ENCODE measurements around the gene ZNF618. TPM values are rescaled to one million over a fixed set of nuclear protein-coding genes. Genes with fewer than 3 reads are reported as not detected.

Gene ZNF618
- total RNA-seq, 1 experiment from 2014 or later: 1.8 TPM

GRCh38 chr9:113998525-113999255, 122.6 kb downstream of the ZNF618 start:
- intact Hi-C loops (cut with micrococcal nuclease; ENCODE audit: unreplicated experiment) (no loop called here), in situ Hi-C loops (cut with HindIII; ENCODE audit: low pct_unique_long_range_greater_than_20kb, low sequenced_read_pairs) (no loop called here)
- no peak for TF ChIP-seq TCF7L2 (IDR thresholded peaks at IDR 0.05; ENCODE audit: low read depth, low read length)
- TF ChIP-seq CTCF (IDR thresholded peaks at IDR 0.05): no peak; the same call in 1 of the 2 replicates
- no peak for TF ChIP-seq POLR2AphosphoS5 (IDR thresholded peaks at IDR 0.05; ENCODE audit: low read depth, low read length)
- no peak for TF ChIP-seq SIN3A (IDR thresholded peaks at IDR 0.05; ENCODE audit: borderline replicate concordance, insufficient read depth, low read depth, low read length)
- TF ChIP-seq, protein P1, sequence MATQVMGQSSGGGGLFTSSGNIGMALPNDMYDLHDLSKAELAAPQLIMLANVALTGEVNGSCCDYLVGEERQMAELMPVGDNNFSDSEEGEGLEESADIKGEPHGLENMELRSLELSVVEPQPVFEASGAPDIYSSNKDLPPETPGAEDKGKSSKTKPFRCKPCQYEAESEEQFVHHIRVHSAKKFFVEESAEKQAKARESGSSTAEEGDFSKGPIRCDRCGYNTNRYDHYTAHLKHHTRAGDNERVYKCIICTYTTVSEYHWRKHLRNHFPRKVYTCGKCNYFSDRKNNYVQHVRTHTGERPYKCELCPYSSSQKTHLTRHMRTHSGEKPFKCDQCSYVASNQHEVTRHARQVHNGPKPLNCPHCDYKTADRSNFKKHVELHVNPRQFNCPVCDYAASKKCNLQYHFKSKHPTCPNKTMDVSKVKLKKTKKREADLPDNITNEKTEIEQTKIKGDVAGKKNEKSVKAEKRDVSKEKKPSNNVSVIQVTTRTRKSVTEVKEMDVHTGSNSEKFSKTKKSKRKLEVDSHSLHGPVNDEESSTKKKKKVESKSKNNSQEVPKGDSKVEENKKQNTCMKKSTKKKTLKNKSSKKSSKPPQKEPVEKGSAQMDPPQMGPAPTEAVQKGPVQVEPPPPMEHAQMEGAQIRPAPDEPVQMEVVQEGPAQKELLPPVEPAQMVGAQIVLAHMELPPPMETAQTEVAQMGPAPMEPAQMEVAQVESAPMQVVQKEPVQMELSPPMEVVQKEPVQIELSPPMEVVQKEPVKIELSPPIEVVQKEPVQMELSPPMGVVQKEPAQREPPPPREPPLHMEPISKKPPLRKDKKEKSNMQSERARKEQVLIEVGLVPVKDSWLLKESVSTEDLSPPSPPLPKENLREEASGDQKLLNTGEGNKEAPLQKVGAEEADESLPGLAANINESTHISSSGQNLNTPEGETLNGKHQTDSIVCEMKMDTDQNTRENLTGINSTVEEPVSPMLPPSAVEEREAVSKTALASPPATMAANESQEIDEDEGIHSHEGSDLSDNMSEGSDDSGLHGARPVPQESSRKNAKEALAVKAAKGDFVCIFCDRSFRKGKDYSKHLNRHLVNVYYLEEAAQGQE (IDR thresholded peaks at IDR 0.05; ENCODE audit: insufficient read depth in 1 of 2, low read depth in 2 of 2, low read length in 1 of 2): no peak
- ATAC-seq (peak; percentile 48; the same call in 1 of the 2 replicates), DNase-seq (ENCODE audit: low read depth, low spot score) (no peak)
- Histone ChIP-seq H3K4me1 (ENCODE audit: control insufficient read depth, insufficient read depth, low read length) (no peaks in the 10 kb centered on the region), H3K9me3 (ENCODE audit: control insufficient read depth, insufficient read depth, low read depth, low read length) (no peaks in the 10 kb centered on the region), H3K27ac (ENCODE audit: low read length) (no peak overlapping the region), H3K36me3 (ENCODE audit: control insufficient read depth, insufficient read depth, low read length) (no peaks in the 10 kb centered on the region), H3K4me3 (ENCODE audit: low read depth in 2 of 2, low read length in 2 of 2) (no peak overlapping the region), H3K27me3 (ENCODE audit: control insufficient read depth, insufficient read depth, low read length) (no peaks in the 10 kb centered on the region)
- BruUV-seq (replicated peaks): no TSS peak
- ChIA-PET POLR2A (no interaction called here), CTCF (no interaction called here)

GRCh38 chr9:113999256-114000062, 123.3 kb downstream of the ZNF618 start:
- Histone ChIP-seq H3K36me3 (ENCODE audit: control insufficient read depth, insufficient read depth, low read length) (no peaks in the 10 kb centered on the region), H3K4me1 (ENCODE audit: control insufficient read depth, insufficient read depth, low read length) (no peaks in the 10 kb centered on the region), H3K27ac (ENCODE audit: low read length) (no peak overlapping the region), H3K27me3 (ENCODE audit: control insufficient read depth, insufficient read depth, low read length) (no peaks in the 10 kb centered on the region), H3K9me3 (ENCODE audit: control insufficient read depth, insufficient read depth, low read depth, low read length) (no peaks in the 10 kb centered on the region), H3K4me3 (ENCODE audit: low read depth in 2 of 2, low read length in 2 of 2) (no peak overlapping the region)
- POLR2A ChIA-PET: no interaction called here
- intact Hi-C loops (cut with micrococcal nuclease; ENCODE audit: unreplicated experiment) (no loop called here), in situ Hi-C loops (cut with HindIII; ENCODE audit: low pct_unique_long_range_greater_than_20kb, low sequenced_read_pairs) (no loop called here)
- DNase-seq (ENCODE audit: low read depth, low spot score): no peak
- CTCF ChIA-PET: no interaction called here
- TF ChIP-seq CTCF (IDR thresholded peaks at IDR 0.05) (no peak), TCF7L2 (IDR thresholded peaks at IDR 0.05; ENCODE audit: low read depth, low read length) (no peak), SIN3A (IDR thresholded peaks at IDR 0.05; ENCODE audit: borderline replicate concordance, insufficient read depth, low read depth, low read length) (no peak), POLR2AphosphoS5 (IDR thresholded peaks at IDR 0.05; ENCODE audit: low read depth, low read length) (no peak)
- TF ChIP-seq, protein P1 (IDR thresholded peaks at IDR 0.05; ENCODE audit: insufficient read depth in 1 of 2, low read depth in 2 of 2, low read length in 1 of 2): no peak
- BruUV-seq (replicated peaks): no TSS peak
- ATAC-seq: no peak

Measured in Panc1 (cell line).